Activated CD4-positive, alpha-beta T cell treated with anti-CD3 and anti-CD28 coated beads for 4 hours (primary cell): ENCODE results near the gene LZTS2.
"Not testable (repeated sequence)": the region's sequence is repeated elsewhere in the genome, so short reads cannot be mapped to it uniquely, and the experiment has no call there.

Experiments used
- DNase-seq, 2 donors: peaks; one replicate each; pipeline ENCODE4 v3.0.0-alpha.2; 2020

LZTS2 gene, protein sequence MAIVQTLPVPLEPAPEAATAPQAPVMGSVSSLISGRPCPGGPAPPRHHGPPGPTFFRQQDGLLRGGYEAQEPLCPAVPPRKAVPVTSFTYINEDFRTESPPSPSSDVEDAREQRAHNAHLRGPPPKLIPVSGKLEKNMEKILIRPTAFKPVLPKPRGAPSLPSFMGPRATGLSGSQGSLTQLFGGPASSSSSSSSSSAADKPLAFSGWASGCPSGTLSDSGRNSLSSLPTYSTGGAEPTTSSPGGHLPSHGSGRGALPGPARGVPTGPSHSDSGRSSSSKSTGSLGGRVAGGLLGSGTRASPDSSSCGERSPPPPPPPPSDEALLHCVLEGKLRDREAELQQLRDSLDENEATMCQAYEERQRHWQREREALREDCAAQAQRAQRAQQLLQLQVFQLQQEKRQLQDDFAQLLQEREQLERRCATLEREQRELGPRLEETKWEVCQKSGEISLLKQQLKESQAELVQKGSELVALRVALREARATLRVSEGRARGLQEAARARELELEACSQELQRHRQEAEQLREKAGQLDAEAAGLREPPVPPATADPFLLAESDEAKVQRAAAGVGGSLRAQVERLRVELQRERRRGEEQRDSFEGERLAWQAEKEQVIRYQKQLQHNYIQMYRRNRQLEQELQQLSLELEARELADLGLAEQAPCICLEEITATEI

DNA sequence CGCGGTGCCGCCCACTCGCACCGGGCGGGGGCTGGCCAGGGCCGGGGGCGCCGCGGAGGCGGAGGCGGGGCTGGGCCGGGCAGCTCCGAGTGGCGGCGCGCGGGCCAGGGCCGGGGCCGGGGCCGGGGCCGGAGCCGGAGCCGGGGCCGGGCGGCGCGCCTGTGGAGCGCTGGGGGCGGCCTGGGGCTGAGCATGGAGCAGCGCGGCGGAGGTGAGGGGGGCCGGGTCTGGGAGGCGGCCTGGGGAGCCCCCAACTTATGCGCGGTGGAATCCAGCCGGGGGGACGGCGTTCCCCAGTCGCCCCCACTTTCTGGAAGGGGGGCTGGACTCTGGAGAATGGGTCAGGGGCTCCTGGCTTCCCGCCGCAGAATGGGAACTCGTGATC, at the start of gene LZTS2:
LZTS2 (plus strand) TSS at position 67 of the 385 bp plus-strand sequence. CDS start 2,731 bp downstream, outside the sequence.
- no peak for DNase-seq

- DNase-seq: no peak
These were observed 39.4 kb upstream of the LZTS2 start for GRCh38 chr10:100960251-100960650.

GRCh38 chr10:100962351-100963080, 37.1 kb upstream of the LZTS2 start:
- DNase-seq: no peak

- DNase-seq: no peak
These were observed 35.8 kb upstream of the LZTS2 start for GRCh38 chr10:100963826-100964225.

- no peak for DNase-seq
These were observed 33.8 kb upstream of the LZTS2 start for GRCh38 chr10:100965820-100966219.

- no peak for DNase-seq
These were observed 32.7 kb upstream of the LZTS2 start for GRCh38 chr10:100966887-100967286.

- DNase-seq: no peak
These were observed 32.3 kb upstream of the LZTS2 start for GRCh38 chr10:100967332-100967731.

DNA sequence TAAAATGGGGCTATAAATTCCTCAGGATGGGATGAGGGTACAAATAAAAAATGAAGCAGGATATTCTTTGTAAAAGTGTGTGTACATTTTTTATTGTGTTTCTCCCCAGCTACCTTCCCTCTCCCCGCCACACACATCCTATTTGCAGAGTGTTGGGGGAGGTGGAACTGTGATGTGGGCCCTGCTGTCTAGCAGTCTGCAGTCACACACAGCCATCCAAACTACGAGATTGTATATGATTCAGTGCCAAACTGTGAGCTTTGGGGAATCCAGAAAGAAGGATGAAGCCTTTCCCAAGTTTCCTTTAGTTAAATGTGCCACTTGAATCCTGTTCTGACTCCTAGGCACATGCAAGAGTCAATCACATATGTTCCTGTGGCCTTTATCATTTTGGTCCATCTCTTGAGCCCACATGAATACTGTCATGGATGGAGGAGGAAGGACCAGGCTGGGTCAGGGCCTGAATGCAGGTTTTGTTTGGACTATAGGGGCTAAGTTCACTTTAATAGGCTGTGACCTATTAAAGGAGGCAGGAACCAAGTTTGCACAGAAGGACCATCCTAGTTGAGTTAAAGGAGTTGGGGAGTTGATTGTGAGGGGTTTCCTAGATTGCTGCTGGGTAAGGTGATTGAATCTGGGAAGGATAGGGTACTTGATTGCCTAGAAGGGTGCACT, 31.4 kb upstream of the LZTS2 start:
- no peak for DNase-seq

DNA sequence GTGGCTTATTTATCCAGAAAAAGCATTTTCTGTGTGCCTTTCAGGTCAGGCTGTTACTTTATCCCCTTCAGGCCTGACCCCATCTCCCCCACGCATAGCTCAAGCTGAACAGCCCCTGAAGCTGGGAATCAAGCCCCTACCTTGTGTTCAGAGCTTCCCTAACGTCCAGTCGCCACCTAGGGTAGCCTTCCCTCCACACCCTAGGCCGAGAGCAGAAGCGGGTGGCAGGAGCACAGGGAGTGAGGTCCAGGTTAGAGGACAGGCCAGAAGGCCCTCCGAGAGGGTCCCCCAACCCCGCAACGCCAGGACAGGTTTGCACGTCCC, 30.8 kb upstream of the LZTS2 start:
- DNase-seq: no peak

DNA sequence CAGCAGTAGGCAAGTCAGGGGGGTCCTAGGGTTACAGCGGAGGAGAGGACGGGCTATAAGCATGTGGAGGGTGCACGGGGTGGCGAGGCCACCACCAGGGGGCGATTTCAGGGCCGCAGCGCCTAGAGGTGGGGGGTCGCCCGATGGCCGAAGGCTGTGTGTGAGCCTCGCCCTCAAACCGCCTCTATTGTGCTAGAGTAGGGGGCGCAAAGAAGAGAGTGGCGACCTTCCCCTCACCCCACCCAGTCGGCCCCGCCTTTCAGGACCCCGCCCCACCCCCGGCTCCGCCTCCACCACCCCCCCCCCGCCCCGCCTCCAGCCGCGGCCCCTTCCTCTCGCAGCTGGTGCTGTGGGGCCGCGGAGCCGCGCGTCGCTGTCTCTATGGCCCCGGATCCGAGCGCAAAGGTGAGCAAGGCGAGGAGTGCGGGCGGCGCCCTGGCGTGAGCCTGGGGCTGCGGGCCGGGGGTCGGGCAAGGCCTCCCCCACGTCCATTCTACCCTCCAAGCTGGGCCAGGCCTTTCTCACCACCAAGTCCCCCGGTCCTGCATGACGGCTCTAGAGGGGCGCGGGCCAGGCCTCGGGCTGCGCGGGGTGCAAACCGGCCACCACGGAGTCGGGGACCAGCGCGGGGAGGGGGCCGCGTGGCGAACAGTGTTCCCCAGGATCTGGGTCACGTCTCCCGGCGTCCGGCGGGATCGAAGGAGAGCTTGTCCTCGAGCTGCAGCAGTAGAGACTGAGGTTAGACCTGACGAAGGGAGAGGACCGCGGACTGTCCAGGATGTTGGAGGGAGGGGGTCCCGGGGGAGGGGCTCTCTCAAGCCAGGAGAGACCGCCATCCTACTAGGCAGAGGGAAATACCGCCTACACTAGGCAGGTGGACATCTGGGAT, 30.2 kb upstream of the LZTS2 start, which contains the start of gene SEMA4G:
SEMA4G (plus strand) TSS at position 318 of the 889 bp plus-strand sequence. CDS start 3,409 bp downstream, outside the sequence.
- peak; percentile 18 to 36 for DNase-seq

DNA sequence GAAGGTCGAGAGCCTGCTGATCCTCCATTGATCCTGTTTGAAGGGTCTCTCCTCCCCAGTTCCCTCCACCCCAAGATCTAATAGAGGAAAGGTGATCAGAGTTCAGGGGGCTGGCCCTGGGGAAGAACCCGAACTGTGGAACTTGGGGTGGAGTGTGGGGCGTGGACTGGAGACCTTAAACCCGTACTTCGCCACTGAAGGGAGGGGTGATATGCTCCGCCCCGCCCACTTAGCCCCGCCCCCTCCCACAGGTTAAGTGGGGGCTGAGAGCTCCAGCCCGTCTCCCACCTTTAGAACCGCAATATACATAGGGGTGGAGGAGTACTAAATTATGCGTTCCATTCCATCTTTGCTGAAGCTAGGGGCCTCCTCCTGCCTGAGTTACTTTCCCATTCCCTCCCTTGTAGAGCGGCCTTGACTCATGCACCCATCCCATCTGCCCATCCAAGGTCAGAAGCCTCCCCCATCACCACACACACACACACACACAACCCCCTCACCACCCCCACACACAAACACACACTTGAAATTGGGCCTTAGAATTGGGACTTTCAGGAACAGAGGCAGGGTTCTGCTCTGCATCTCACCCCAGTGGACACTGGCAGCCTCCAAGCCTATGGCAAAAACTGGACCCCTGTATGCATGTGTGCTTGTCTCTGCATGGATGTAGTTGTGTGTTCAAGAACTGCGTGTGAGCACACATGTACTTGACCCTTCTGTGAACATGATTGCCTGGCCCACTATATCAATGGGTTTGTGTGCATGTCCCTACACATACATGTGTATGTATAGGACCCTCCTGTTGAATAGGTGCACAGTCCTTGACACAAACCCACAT, 29.3 kb upstream of the LZTS2 start:
- peak in 1 of 2 donors; percentile 27 for DNase-seq

GRCh38 chr10:100970914-100971811, 28.4 kb upstream of the LZTS2 start:
- no peak for DNase-seq

DNA sequence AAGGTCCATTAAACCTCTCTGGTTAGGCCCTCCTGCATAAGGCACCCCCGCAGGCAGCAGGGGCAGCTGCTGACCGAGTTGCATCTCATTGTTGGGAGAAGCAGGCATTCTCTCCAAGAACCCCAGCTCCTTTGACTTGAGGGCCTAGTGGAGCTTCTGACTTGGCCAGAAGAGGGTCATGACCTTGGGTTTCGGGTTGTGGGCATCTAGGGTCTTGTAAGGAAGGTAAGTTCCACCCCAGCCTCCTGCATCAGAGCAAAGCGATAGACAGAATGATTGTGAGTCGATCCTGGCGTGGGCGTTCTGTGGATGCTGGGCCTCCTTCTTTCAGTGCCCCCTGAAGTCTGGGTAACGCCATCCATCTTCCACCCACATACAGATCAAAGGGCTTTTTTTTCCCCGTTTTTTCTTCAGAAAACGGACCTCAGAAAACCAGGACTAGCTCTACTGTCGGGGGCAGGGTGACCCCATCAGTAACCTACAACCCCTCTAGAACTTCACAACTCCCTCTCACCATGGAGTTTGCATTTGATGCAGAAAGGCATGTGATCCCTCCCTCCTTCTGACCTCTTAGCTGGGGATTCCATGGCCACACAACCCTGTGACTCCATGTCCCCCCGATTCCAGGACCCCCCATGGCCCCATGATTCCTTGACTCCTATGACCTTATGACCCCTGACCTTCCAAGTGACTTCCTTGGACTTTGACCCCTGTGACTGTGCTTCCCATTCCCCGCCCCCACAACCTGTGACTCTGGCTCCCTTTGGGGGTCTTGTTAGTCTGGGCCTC, 27.3 kb upstream of the LZTS2 start:
- DNase-seq: no peak

GRCh38 chr10:100972904-100973535, 26.6 kb upstream of the LZTS2 start:
- no peak for DNase-seq

GRCh38 chr10:100975397-100975796, 24.2 kb upstream of the LZTS2 start:
- not testable (repeated sequence) for DNase-seq

DNA sequence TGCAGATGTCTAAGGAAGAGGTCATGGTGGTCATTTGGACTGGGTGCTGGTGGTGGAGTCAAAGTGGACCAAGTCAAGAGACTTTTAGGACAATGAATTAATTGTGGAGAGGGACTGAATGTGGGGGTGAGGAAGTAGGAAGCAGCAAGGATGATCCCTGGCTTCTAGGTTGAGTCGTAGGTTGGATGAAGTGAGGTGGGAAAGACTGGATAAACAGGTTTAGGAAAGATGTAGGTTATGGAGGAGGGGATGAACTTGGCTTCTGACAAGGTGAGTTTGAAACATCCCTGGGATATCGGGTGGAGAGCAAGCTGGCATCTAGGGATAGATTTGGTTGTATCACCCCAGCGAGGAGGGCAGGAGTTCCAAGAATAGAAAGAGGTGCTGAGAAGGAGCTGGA, 22.7 kb upstream of the LZTS2 start:
- no peak for DNase-seq

DNA sequence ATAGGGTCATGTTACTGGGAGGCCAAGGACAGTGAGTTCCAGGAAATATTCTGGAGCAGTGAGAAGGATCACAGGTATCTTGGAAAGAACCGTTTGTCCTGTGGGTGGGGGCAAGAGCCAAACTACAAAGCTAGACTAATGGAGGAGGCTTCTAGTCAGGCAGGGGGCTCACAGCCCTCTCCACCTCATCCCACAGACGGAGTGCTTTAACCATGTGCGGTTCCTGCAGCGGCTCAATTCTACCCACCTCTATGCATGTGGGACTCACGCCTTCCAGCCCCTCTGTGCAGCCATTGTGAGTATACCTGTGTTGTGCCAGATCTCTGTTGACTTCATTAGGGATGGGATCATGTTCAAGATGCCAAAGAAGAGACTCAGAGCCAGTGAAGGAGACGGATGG, 22.2 kb upstream of the LZTS2 start:
- DNase-seq: no peak

DNA sequence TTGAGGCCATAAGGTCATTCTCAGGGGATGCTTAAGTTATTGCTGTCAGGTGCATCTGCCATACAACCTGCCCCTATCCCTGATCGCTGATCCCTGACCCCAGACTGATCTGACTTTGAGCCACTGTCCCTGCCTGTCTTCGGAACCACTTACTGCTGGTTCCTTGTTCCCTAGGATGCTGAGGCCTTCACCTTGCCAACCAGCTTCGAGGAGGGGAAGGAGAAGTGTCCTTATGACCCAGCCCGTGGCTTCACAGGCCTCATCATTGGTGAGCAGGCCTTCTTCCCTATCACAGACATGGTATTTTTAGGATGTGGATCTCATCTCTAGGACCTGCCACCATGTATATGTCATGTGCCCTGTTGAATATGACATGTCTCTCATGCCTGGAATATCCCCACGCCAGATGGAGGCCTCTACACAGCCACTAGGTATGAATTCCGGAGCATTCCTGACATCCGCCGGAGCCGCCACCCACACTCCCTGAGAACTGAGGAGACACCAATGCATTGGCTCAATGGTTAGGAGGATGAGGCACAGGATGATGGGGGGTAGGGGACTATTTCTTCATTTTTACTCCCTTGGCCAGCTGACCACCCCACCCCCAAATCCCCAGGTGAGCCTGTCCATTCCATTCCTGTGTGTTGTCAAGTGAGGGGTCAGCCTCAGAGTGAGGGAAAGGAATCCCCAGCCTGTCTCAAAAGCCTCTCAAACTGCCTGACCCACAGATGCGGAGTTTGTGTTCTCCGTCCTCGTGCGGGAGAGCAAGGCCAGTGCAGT, 21.3 kb upstream of the LZTS2 start:
- DNase-seq: no peak
